HG02763 (cell line): ENCODE data around the gene WDTC1.

ENCODE experiments used
- ATAC-seq: cut with Tn5 transposase; IDR thresholded peaks from one replicate; pipeline ENCODE4 v1.9.1; 2021; ENCODE audit warnings: mild to moderate bottlenecking, moderate library complexity; ENCODE audit not compliant: unreplicated experiment

The WDTC1 gene

GRCh38 chr1:27351541-27352107 is 117.2 kb downstream of the WDTC1 start:
- ATAC-seq: no peak

GRCh38 chr1:27353166-27353565 is 118.7 kb downstream of the WDTC1 start:
- ATAC-seq: no peak

- ATAC-seq: no peak
Measured at GRCh38 chr1:27353629-27354028, 119.2 kb downstream of the WDTC1 start.

- ATAC-seq: no peak
Measured at GRCh38 chr1:27355683-27356082, 121.3 kb downstream of the WDTC1 start.

- ATAC-seq: no peak
Measured at GRCh38 chr1:27356277-27356618, 121.8 kb downstream of the WDTC1 start.

- ATAC-seq: no peak
Measured at GRCh38 chr1:27356619-27357280, 122.3 kb downstream of the WDTC1 start.

- peak; percentile 48 for ATAC-seq
Measured at GRCh38 chr1:27357281-27358037, 123.0 kb downstream of the WDTC1 start.
